ENCODE results near the gene SPINK14. TPM values are rescaled to one million over a fixed set of nuclear protein-coding genes. Genes with fewer than 3 reads are reported as not detected.

SPINK14 gene
- total RNA-seq (not detected), polyA plus RNA-seq (ENCODE audit: insufficient read depth, low read depth, low replicate concordance) (not detected)
- long read RNA-seq, donor 1: 0 reads
- long read RNA-seq, donor 2: 0 reads
- long read RNA-seq, donor 3: 0 reads
- long read RNA-seq, donor 4: 0 reads
- long read RNA-seq, donor 5: 0 reads
- long read RNA-seq, donor 6: 0 reads
- long read RNA-seq, donor 7: 0 reads
- long read RNA-seq, donor 8: 0 reads
- long read RNA-seq, donor 9: 0 reads
- long read RNA-seq, donor 10: 0 reads

GRCh38 chr5:148168246-148168645 is at the start of gene SPINK14:
SPINK14 (plus strand) TSS chr5:148168546; CDS start chr5:148169733, 1,187 bp downstream.
- FAIRE-seq: no peak
- TF ChIP-seq, protein P1, sequence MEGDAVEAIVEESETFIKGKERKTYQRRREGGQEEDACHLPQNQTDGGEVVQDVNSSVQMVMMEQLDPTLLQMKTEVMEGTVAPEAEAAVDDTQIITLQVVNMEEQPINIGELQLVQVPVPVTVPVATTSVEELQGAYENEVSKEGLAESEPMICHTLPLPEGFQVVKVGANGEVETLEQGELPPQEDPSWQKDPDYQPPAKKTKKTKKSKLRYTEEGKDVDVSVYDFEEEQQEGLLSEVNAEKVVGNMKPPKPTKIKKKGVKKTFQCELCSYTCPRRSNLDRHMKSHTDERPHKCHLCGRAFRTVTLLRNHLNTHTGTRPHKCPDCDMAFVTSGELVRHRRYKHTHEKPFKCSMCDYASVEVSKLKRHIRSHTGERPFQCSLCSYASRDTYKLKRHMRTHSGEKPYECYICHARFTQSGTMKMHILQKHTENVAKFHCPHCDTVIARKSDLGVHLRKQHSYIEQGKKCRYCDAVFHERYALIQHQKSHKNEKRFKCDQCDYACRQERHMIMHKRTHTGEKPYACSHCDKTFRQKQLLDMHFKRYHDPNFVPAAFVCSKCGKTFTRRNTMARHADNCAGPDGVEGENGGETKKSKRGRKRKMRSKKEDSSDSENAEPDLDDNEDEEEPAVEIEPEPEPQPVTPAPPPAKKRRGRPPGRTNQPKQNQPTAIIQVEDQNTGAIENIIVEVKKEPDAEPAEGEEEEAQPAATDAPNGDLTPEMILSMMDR (IDR thresholded peaks at IDR 0.05; ENCODE audit: borderline replicate concordance, extremely low read depth, insufficient read depth): no peak
- intact Hi-C loops (cut with DNase I): no loop called here

DNA sequence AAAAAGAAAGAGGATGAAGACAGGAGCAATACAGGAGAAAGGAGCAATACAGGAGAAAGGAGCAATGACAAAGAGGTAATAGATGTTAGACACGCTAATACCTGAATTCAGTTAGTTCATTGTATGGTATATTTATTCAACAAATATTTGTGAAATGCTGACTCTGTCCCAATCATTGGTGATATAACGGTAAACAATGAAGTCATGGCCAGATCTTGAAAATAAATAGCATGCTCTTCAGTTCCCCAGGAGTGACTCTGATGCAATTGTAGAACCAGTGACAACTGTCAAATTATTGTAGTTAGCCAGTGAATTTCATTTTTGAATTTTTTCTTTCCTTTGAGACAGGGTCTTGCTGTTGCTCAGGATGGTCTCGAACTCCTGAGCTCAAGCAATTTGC is 48.0 kb upstream of the SPINK14 start:
- no peak for DNase-seq
- intact Hi-C loops (cut with DNase I): no loop called here
- H3K27ac ChIP-seq (ENCODE audit: low read depth in 2 of 2, low read length in 2 of 2): no peak overlapping the region
- no peak overlapping the region for H3K4me3 ChIP-seq (ENCODE audit: low read length in 3 of 3)
- H3K9me3 ChIP-seq (ENCODE audit: control insufficient read depth in 2 of 3, insufficient read depth in 1 of 3, low read length in 3 of 3): no peaks in the 10 kb centered on the region
- H3K4me1 ChIP-seq (ENCODE audit: control insufficient read depth in 2 of 3, insufficient read depth in 2 of 3, low read depth in 1 of 3, low read length in 3 of 3): no peaks in the 10 kb centered on the region
- no peak overlapping the region for H3K9ac ChIP-seq (ENCODE audit: low read length in 3 of 3)
- H3K27me3 ChIP-seq (ENCODE audit: control insufficient read depth, insufficient read depth, low read length): no peaks in the 10 kb centered on the region
- no peak for FAIRE-seq
- no peaks in the 10 kb centered on the region for H3K36me3 ChIP-seq (ENCODE audit: control insufficient read depth in 2 of 3, insufficient read depth in 3 of 3, low read length in 3 of 3)
- TF ChIP-seq, protein P1 (IDR thresholded peaks at IDR 0.05; ENCODE audit: borderline replicate concordance, extremely low read depth, insufficient read depth): no peak

More at GRCh38 chr5:148168246-148168645, at the start of gene SPINK14:
- no peak within 1 kb of the TSS for H3K27ac ChIP-seq (ENCODE audit: low read depth in 2 of 2, low read length in 2 of 2)
- no peak within 1 kb of the TSS for H3K9ac ChIP-seq (ENCODE audit: low read length in 3 of 3)
- no peaks in the 10 kb centered on the region for H3K4me1 ChIP-seq (ENCODE audit: control insufficient read depth in 2 of 3, insufficient read depth in 2 of 3, low read depth in 1 of 3, low read length in 3 of 3)
- DNase-seq: no peak
- H3K4me3 ChIP-seq (ENCODE audit: low read length in 3 of 3): no peak within 1 kb of the TSS
- no peaks in the 10 kb centered on the region for H3K27me3 ChIP-seq (ENCODE audit: control insufficient read depth, insufficient read depth, low read length)
- no peaks in the 10 kb centered on the region for H3K36me3 ChIP-seq (ENCODE audit: control insufficient read depth in 2 of 3, insufficient read depth in 3 of 3, low read length in 3 of 3)
- H3K9me3 ChIP-seq (ENCODE audit: control insufficient read depth in 2 of 3, insufficient read depth in 1 of 3, low read length in 3 of 3): no peaks in the 10 kb centered on the region

DNA sequence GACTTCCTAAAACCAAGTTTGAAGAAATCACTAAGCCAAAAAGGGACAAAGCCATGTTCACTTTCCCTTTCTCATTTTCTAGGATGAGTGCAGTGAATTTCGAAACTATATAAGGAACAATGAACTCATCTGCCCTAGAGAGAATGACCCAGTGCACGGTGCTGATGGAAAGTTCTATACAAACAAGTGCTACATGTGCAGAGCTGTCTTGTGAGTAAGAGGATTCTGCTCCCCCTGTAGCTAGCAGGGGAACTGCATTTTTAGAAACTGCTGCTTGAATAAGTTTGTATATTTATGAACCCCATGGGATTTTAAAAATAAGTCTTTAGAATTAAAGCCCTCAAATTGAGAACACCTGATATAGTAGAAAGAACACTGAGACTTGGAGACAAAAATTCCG is 42.7 kb upstream of the SPINK14 start:
- H3K9ac ChIP-seq (ENCODE audit: low read length in 3 of 3): no peak overlapping the region
- no peaks in the 10 kb centered on the region for H3K9me3 ChIP-seq (ENCODE audit: control insufficient read depth in 2 of 3, insufficient read depth in 1 of 3, low read length in 3 of 3)
- no peak overlapping the region for H3K27ac ChIP-seq (ENCODE audit: low read depth in 2 of 2, low read length in 2 of 2)
- no peak overlapping the region for H3K4me3 ChIP-seq (ENCODE audit: low read length in 3 of 3)
- intact Hi-C loops (cut with DNase I): no loop called here
- TF ChIP-seq, protein P1 (IDR thresholded peaks at IDR 0.05; ENCODE audit: borderline replicate concordance, extremely low read depth, insufficient read depth): no peak
- no peaks in the 10 kb centered on the region for H3K27me3 ChIP-seq (ENCODE audit: control insufficient read depth, insufficient read depth, low read length)
- DNase-seq (no peak), FAIRE-seq (no peak)
- H3K36me3 ChIP-seq (ENCODE audit: control insufficient read depth in 2 of 3, insufficient read depth in 3 of 3, low read length in 3 of 3): no peaks in the 10 kb centered on the region
- H3K4me1 ChIP-seq (ENCODE audit: control insufficient read depth in 2 of 3, insufficient read depth in 2 of 3, low read depth in 1 of 3, low read length in 3 of 3): no peaks in the 10 kb centered on the region

Data from kidney (tissue), 22 donors.